Omental fat pad (tissue), 4 donors: ENCODE data around the gene RORB. TPM values are rescaled to one million over a fixed set of nuclear protein-coding genes. Genes with fewer than 3 reads are reported as not detected.
A peak's percentile ranks its signal among the peaks of the same experiment; 100 is the strongest.

Experiments
- ATAC-seq: fragments of 150-250 bp; one replicate; pipeline ENCODE4 v1.9.1; 2016; ENCODE audit warnings: mild to moderate bottlenecking, moderate library complexity; ENCODE audit not compliant: low FRiP score
- DNase-seq: peaks from one replicate; pipeline ENCODE4 v3.0.0-alpha.2; 2019; ENCODE audit warnings: low spot score
- CTCF ChIP-seq, 3 donors: fragments of 450-650 bp; IDR thresholded peaks; one replicate each; pipeline ENCODE4 v1.5.1; 2016 to 2017; ENCODE audit warnings: antibody characterized with exemption in 3 of 3, mild to moderate bottlenecking in 3 of 3, moderate library complexity in 2 of 3
- total RNA-seq, 4 donors: library from RNA; depleted of rRNA; stranded (reverse); fragments of >200 nt; gene quantifications; one replicate each; pipeline ENCODE4 v1.1.0, GENCODE V29; 2016

RORB gene
- total RNA-seq, 4 donors from 2014 or later: 0.50 to 2.8 (median 2.1) TPM

GRCh38 chr9:74653410-74654080 lies 156.4 kb downstream of the RORB start:
- DNase-seq: no peak
- TF ChIP-seq CTCF (IDR thresholded peaks at IDR 0.05): no peak
- ATAC-seq: no peak

GRCh38 chr9:74662674-74663073 lies 165.5 kb downstream of the RORB start:
- no peak for ATAC-seq
- no peak for DNase-seq
- TF ChIP-seq CTCF (IDR thresholded peaks at IDR 0.05): no peak

GRCh38 chr9:74663439-74663838 lies 166.3 kb downstream of the RORB start:
- DNase-seq (no peak), ATAC-seq (peak; percentile 75)
- TF ChIP-seq CTCF (IDR thresholded peaks at IDR 0.05): no peak

GRCh38 chr9:74666625-74667316 lies 169.6 kb downstream of the RORB start:
- ATAC-seq (peak; percentile 88), DNase-seq (no peak)
- no peak for TF ChIP-seq CTCF (IDR thresholded peaks at IDR 0.05)

- no peak for TF ChIP-seq CTCF (IDR thresholded peaks at IDR 0.05)
- ATAC-seq: no peak
These were observed 175.1 kb downstream of the RORB start for GRCh38 chr9:74672237-74672636.

GRCh38 chr9:74674077-74674476 lies 176.9 kb downstream of the RORB start:
- no peak for DNase-seq
- no peak for ATAC-seq
- TF ChIP-seq CTCF (IDR thresholded peaks at IDR 0.05): no peak

More at GRCh38 chr9:74672237-74672636, 175.1 kb downstream of the RORB start:
- DNase-seq: no peak

- ATAC-seq: peak; percentile 62
- TF ChIP-seq CTCF (IDR thresholded peaks at IDR 0.05): no peak
- no peak for DNase-seq
These were observed 184.8 kb downstream of the RORB start for GRCh38 chr9:74681906-74682305.
